ENCODE results near the gene SLC1A3.

DNA sequence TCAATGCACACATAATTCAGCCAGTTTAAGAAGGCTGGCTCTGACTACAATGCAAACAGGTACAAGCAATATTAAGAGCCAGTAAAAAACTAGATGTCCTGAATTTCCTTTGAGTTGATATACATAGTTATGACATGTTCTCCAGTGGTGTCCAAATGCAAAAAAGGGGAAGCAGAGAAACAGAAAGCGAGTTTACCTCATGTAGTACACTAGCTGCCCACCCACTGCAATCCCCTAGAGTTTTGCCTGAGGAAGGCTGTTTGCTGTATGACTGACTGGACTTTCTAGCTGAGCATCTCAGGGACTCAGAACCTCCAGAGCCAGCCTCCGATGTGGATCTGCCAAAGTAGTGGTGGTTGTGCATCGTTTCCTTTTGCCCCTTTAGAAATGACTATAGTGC lies 44.8 kb upstream of the SLC1A3 start:
- TF ChIP-seq POLR2AphosphoS5 (IDR thresholded peaks at IDR 0.05; ENCODE audit: low read depth, low read length) = no peak
- no peak for TF ChIP-seq SIN3A (IDR thresholded peaks at IDR 0.05; ENCODE audit: borderline replicate concordance, insufficient read depth, low read length)
- TF ChIP-seq, protein P1, sequence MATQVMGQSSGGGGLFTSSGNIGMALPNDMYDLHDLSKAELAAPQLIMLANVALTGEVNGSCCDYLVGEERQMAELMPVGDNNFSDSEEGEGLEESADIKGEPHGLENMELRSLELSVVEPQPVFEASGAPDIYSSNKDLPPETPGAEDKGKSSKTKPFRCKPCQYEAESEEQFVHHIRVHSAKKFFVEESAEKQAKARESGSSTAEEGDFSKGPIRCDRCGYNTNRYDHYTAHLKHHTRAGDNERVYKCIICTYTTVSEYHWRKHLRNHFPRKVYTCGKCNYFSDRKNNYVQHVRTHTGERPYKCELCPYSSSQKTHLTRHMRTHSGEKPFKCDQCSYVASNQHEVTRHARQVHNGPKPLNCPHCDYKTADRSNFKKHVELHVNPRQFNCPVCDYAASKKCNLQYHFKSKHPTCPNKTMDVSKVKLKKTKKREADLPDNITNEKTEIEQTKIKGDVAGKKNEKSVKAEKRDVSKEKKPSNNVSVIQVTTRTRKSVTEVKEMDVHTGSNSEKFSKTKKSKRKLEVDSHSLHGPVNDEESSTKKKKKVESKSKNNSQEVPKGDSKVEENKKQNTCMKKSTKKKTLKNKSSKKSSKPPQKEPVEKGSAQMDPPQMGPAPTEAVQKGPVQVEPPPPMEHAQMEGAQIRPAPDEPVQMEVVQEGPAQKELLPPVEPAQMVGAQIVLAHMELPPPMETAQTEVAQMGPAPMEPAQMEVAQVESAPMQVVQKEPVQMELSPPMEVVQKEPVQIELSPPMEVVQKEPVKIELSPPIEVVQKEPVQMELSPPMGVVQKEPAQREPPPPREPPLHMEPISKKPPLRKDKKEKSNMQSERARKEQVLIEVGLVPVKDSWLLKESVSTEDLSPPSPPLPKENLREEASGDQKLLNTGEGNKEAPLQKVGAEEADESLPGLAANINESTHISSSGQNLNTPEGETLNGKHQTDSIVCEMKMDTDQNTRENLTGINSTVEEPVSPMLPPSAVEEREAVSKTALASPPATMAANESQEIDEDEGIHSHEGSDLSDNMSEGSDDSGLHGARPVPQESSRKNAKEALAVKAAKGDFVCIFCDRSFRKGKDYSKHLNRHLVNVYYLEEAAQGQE (IDR thresholded peaks at IDR 0.05; ENCODE audit: insufficient read depth in 1 of 2, low read depth in 2 of 2, low read length in 2 of 2) = no peak
- no peak for TF ChIP-seq TAF1 (IDR thresholded peaks at IDR 0.05; ENCODE audit: borderline replicate concordance, insufficient read depth, low read length)
- no peak for TF ChIP-seq FOXP2 (optimal IDR thresholded peaks at IDR 0.05; ENCODE audit: borderline replicate concordance, extremely low read depth, extremely low read length, insufficient read depth)

Measured in PFSK-1 (cell line).